NT2/D1 (cell line): ENCODE results near the gene DISC1.

Experiments
- DNase-seq: peaks from one replicate; pipeline ENCODE4 v3.0.0-alpha.2; 2011; ENCODE audit warnings: low read depth, low spot score
- H3K27me3 ChIP-seq: 2 replicates; pipeline ENCODE4 v1.6.0; 2011; ENCODE audit warnings: mild to moderate bottlenecking; ENCODE audit not compliant: insufficient read length, insufficient read depth
- H3K36me3 ChIP-seq: 2 replicates; pipeline ENCODE4 v1.6.1; 2011; ENCODE audit warnings: mild to moderate bottlenecking, low read length, mixed read lengths; ENCODE audit not compliant: insufficient read depth, insufficient read length
- H3K4me1 ChIP-seq: 2 replicates; pipeline ENCODE4 v1.5.1; 2011; ENCODE audit not compliant: insufficient read depth, insufficient read length
- H3K4me3 ChIP-seq: 2 replicates; pipeline ENCODE4 v1.5.1; 2011; ENCODE audit warnings: low read depth; ENCODE audit not compliant: insufficient read length
- H3K9ac ChIP-seq: 2 replicates; pipeline ENCODE4 v1.6.0; 2011; ENCODE audit warnings: low read depth; ENCODE audit not compliant: insufficient read length
- H3K9me3 ChIP-seq: 2 replicates; pipeline ENCODE4 v1.5.1; 2011; ENCODE audit warnings: mild to moderate bottlenecking, low read length; ENCODE audit not compliant: insufficient read depth
- SUZ12 ChIP-seq: IDR thresholded peaks from 2 replicates; pipeline ENCODE4 v1.6.1; 2011; ENCODE audit not compliant: insufficient read length, insufficient read depth; ENCODE audit errors: extremely low read depth
- YY1 ChIP-seq: IDR thresholded peaks from 2 replicates; pipeline ENCODE4 v1.6.1; 2011; ENCODE audit not compliant: insufficient read length, insufficient read depth
- ZNF274 ChIP-seq: IDR thresholded peaks from 2 replicates; pipeline ENCODE4 v1.6.1; 2011; ENCODE audit warnings: mild to moderate bottlenecking, low read depth, low read length

The DISC1 gene

DNA sequence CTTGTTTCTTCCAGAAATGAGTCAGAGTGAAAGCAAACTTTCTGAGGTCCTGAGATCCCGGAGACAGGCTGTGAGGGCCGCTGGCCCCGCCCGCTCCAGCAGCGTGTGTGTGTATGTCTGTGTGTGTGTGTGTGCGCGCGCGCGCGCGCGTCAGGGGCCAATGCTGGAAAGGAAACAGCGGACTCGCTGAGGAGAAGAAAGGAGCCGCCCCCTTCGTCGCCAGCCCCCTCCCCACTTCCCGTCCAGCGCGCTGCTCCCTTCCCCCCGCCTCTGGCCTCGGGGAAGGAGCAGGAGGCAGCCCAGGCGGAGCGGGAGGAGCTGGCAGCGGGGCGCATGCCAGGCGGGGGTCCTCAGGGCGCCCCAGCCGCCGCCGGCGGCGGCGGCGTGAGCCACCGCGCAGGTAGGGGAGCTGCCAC lies at the start of gene DISC1:
Gene DISC1 (plus strand): TSS at position 256 of the 416 bp plus-strand sequence. CDS start 78 bp downstream, at position 334.
- peaks cover 5% of the 10 kb centered on the region for H3K4me1 ChIP-seq
- no peak for TF ChIP-seq SUZ12
- peaks cover 29% of the 10 kb centered on the region for H3K27me3 ChIP-seq
- H3K9me3 ChIP-seq = no peaks in the 10 kb centered on the region
- peak; percentile 79 for DNase-seq
- peak within 1 kb of the TSS; percentile 88 for H3K9ac ChIP-seq
- H3K4me3 ChIP-seq = peak within 1 kb of the TSS; percentile 93
- peaks cover 3% of the 10 kb centered on the region for H3K36me3 ChIP-seq

DNA sequence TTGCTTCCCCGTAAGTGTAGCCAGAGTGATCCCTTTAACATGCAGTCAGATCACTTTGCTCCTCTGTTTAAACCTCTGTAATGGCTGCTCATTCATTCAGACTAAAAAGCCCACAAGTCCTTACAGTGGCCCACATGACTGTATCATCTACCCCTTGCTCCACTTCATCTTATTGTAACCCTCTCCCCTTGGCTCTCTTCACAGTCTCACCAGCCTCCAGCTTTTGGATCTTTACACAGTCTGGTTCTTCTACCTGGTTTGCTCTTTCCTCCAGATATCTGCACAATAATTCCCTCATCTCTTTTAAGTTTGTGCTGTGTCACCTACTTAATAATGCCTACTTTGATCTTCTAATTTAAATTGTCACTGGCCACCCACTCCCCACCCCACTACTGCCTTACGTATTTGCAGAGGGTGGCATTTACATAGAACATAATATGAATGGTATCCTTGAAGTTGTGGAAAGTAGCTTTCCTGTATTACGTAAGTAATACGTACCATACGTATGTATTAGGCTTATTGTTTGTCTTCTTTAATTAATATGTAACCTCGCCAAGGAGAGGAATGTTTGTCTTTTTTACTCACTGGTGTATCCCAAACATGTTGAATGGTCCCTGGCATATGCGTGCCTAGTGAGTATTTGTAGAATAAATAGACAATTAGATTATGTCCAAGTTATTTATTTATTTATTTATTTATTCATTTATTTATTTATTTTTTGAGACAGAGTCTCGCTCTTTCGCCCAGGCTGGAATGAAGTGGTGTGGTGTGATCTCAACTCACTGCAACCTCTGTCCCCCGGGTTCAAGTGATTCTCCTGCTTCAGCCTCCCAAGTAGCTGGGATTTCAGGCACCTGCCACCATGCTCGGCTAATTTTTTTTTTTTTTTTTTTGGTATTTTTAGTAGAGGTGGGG lies 49.5 kb upstream of the DISC1 start:
- no peak overlapping the region for H3K9ac ChIP-seq
- no peaks in the 10 kb centered on the region for H3K27me3 ChIP-seq
- H3K36me3 ChIP-seq = no peaks in the 10 kb centered on the region
- DNase-seq = no peak
- no peaks in the 10 kb centered on the region for H3K9me3 ChIP-seq
- TF ChIP-seq SUZ12 (no peak), ZNF274 (no peak), YY1 (no peak)
- H3K4me3 ChIP-seq = no peak overlapping the region
- no peaks in the 10 kb centered on the region for H3K4me1 ChIP-seq

DNA sequence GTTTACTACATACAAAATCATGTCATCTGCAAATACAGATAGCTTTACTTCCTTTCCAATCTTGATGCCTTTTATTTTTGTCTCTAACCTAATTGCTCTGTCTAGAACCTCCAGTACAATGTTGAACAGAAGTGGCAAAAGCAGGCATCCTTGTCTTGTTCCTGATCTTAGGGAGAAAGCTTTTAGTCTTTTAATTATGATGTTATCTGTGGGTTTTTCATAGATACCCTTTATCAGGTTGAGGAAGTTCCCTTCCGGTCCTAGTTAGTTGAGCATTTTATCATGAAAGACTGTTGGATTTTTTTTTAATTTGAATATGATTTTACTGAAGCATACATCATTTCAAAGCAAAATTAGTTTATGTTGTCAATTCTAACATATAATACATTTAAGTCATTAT lies 45.7 kb upstream of the DISC1 start:
- no peak for DNase-seq

DNA sequence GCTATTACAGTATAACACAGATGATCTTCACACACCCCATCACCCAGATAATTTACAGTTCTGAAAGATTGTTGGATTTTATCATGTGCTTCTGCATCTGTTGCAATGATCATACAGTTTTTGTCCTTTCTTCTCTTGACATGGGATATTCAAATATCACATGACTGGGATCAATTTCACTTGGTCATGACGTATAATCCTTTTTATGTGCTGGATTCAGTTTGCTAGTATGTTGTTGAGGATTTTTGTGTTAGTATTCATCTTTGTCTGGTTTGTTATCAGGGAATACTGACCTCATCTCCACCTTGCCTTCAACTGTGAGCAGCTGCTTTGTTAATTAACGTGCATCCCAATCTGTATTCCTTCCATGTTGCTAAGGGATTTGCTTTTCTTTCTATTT lies 44.7 kb upstream of the DISC1 start:
- no peak overlapping the region for H3K4me3 ChIP-seq
- TF ChIP-seq ZNF274 (no peak), YY1 (no peak), SUZ12 (no peak)
- no peaks in the 10 kb centered on the region for H3K27me3 ChIP-seq
- no peaks in the 10 kb centered on the region for H3K4me1 ChIP-seq
- DNase-seq = no peak
- no peak overlapping the region for H3K9ac ChIP-seq
- H3K9me3 ChIP-seq = no peaks in the 10 kb centered on the region
- no peaks in the 10 kb centered on the region for H3K36me3 ChIP-seq

More for the DNA sequence above, 45.7 kb upstream of the DISC1 start:
- Histone ChIP-seq H3K27me3 (no peaks in the 10 kb centered on the region), H3K36me3 (no peaks in the 10 kb centered on the region), H3K9me3 (no peaks in the 10 kb centered on the region), H3K4me1 (no peaks in the 10 kb centered on the region), H3K9ac (no peak overlapping the region), H3K4me3 (no peak overlapping the region)
- no peak for TF ChIP-seq YY1
- no peak for TF ChIP-seq SUZ12
- TF ChIP-seq ZNF274 = no peak

DNA sequence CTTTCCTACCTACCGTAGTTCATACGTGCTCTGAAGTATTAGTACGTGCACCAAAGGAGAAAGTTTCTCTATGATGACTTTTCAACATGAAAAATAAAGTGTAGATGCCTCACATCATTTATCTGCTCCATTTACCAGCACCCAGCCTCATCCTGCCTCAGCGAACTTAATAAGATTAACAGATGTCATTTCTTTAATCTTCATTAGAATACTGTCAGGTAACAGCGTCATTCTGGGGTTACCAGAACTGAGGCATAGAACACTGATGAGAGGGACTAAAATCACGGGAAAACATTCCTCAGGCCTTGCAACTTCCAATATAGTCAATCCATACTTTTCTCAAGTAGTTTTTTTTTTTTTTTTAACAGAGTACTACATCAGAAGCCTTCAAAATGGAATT lies 43.2 kb upstream of the DISC1 start:
- H3K36me3 ChIP-seq = no peaks in the 10 kb centered on the region
- no peak overlapping the region for H3K9ac ChIP-seq
- TF ChIP-seq ZNF274 (no peak), SUZ12 (no peak), YY1 (no peak)
- H3K27me3 ChIP-seq = no peaks in the 10 kb centered on the region
- no peaks in the 10 kb centered on the region for H3K4me1 ChIP-seq
- no peak overlapping the region for H3K4me3 ChIP-seq
- H3K9me3 ChIP-seq = no peaks in the 10 kb centered on the region
- no peak for DNase-seq

DNA sequence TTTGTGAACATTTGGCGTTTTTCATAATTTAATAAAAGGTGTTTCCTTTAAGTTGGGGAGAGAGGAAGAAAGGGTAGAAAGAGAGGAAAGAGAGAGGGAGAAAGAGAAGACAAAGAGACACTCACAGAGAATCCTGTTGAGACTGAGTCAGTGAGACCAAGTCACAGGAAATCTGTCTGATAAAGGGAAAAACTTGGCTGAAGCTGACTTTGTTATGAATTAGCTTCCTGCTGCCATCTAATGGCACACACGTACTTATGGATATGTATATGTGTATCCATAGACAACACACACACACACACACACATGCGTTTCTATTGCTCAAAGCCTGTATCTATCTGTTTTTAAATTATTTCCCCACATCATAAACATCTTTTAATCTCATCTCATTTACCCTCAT lies 42.5 kb upstream of the DISC1 start:
- Histone ChIP-seq H3K36me3 (no peaks in the 10 kb centered on the region), H3K4me3 (no peak overlapping the region), H3K4me1 (no peaks in the 10 kb centered on the region), H3K9ac (no peak overlapping the region), H3K9me3 (no peaks in the 10 kb centered on the region), H3K27me3 (no peaks in the 10 kb centered on the region)
- TF ChIP-seq ZNF274 = no peak
- TF ChIP-seq YY1 = no peak
- TF ChIP-seq SUZ12 = no peak
- DNase-seq = no peak

DNA sequence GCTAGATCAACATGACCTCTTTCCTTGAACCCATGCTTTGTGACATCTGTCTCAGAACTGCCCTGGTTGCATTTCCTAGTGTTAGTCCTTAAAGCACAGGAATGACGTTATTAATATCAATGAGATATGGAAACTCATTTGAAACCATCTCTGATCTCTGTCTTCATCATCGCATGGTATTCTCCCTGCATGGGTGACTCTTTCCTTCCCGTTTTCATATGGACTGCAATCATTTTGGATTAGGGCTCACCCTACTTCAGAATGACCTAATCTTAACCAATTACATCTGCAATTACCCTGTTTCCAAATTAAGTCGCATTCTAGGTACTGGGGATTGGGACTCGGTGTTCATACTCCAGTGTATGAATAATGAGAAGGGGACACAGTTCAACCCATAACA lies 41.7 kb upstream of the DISC1 start:
- H3K36me3 ChIP-seq = no peaks in the 10 kb centered on the region
- no peaks in the 10 kb centered on the region for H3K9me3 ChIP-seq
- DNase-seq = no peak
- no peaks in the 10 kb centered on the region for H3K4me1 ChIP-seq
- TF ChIP-seq YY1 (no peak), SUZ12 (no peak), ZNF274 (no peak)
- H3K27me3 ChIP-seq = no peaks in the 10 kb centered on the region
- H3K9ac ChIP-seq = no peak overlapping the region
- H3K4me3 ChIP-seq = no peak overlapping the region
